SH-SY5Y (cell line): Measurements from ENCODE around the gene VOPP1.

ENCODE experiments used
- GATA2 ChIP-seq: IDR thresholded peaks from 2 replicates; pipeline ENCODE4 v1.6.1; 2011; ENCODE audit warnings: mild to moderate bottlenecking, low read depth, low read length
- GATA3 ChIP-seq: IDR thresholded peaks from 2 replicates; pipeline ENCODE4 v1.6.1; 2011; ENCODE audit warnings: low read depth, mild to moderate bottlenecking, low read length, moderate library complexity

- no peak for TF ChIP-seq GATA3
- no peak for TF ChIP-seq GATA2
Observed at GRCh38 chr7:55481155-55481554, 91.1 kb downstream of the VOPP1 start.
